Fibroblast of lung (primary cell): Measurements from ENCODE around the gene MBOAT2. TPM values are rescaled to one million over a fixed set of nuclear protein-coding genes. Genes with fewer than 3 reads are reported as not detected.

Source experiments
- DNase-seq, 2 donors: peaks; one replicate each; pipeline versions ENCODE4 v3.0.0 to v3.0.0-alpha.2; 2010; ENCODE audit warnings: low read depth in 2 of 2
- H2AFZ ChIP-seq: 2 replicates; pipeline ENCODE4 v1.5.1; 2012; ENCODE audit warnings: low read length, control low read depth, inconsistent platforms
- H3K27ac ChIP-seq: 2 replicates; pipeline ENCODE4 v1.5.1; 2011; ENCODE audit warnings: low read length, control low read depth; ENCODE audit not compliant: insufficient read depth
- H3K27me3 ChIP-seq: 2 replicates; pipeline ENCODE4 v1.5.1; 2011; ENCODE audit warnings: mild to moderate bottlenecking, low read length; ENCODE audit not compliant: control insufficient read depth, insufficient read depth
- H3K36me3 ChIP-seq: 2 replicates; pipeline ENCODE4 v1.5.1; 2011; ENCODE audit warnings: low read length; ENCODE audit not compliant: control insufficient read depth, insufficient read depth
- H3K4me1 ChIP-seq: 2 replicates; pipeline ENCODE4 v1.5.1; 2011; ENCODE audit warnings: low read length; ENCODE audit not compliant: control insufficient read depth, insufficient read depth; ENCODE audit errors: extremely low read depth
- H3K4me2 ChIP-seq: 2 replicates; pipeline ENCODE4 v1.5.1; 2011; ENCODE audit warnings: low read length, control low read depth; ENCODE audit not compliant: insufficient read depth; ENCODE audit errors: extremely low read depth
- H3K4me3 ChIP-seq, 4 experiments: fragments of 200-600 bp in 1 of 4; sonication (generic) in 1 of 4; replicated peaks in 1 of 4; 2 replicates each; pipeline ENCODE4 v1.5.1; 2011 to 2016; ENCODE audit warnings: low read length in 4 of 4, low read depth in 3 of 4, mild to moderate bottlenecking in 3 of 4, control low read depth in 2 of 4, inconsistent platforms in 1 of 4, mixed read lengths in 1 of 4; ENCODE audit not compliant: insufficient read depth in 1 of 4; ENCODE audit errors: control extremely low read depth in 1 of 4
- H3K79me2 ChIP-seq: 2 replicates; pipeline ENCODE4 v1.5.1; 2012; ENCODE audit warnings: mild to moderate bottlenecking, low read length, inconsistent platforms; ENCODE audit not compliant: control insufficient read depth, insufficient read depth
- H3K9ac ChIP-seq: 2 replicates; pipeline ENCODE4 v1.5.1; 2011; ENCODE audit warnings: mild to moderate bottlenecking, low read length, control low read depth; ENCODE audit not compliant: insufficient read depth
- H3K9me3 ChIP-seq: 2 replicates; pipeline ENCODE4 v1.5.1; 2012; ENCODE audit warnings: low read depth, low read length; ENCODE audit not compliant: control insufficient read depth, insufficient read depth
- H4K20me1 ChIP-seq: 2 replicates; pipeline ENCODE4 v1.5.1; 2011; ENCODE audit warnings: low read length; ENCODE audit not compliant: control insufficient read depth, insufficient read depth; ENCODE audit errors: extremely low read depth
- CTCF ChIP-seq, 2 donors: IDR thresholded peaks in 1 of 2; conservative IDR thresholded peaks in 1 of 2; 1 replicate in 1 of 2; 2 replicates in 1 of 2; pipeline ENCODE4 v1.5.1; 2011 to 2012; ENCODE audit warnings: low read length in 2 of 2, control low read depth in 1 of 2, inconsistent platforms in 1 of 2, low read depth in 1 of 2, mild to moderate bottlenecking in 1 of 2
- EZH2 ChIP-seq: IDR thresholded peaks from 2 replicates; pipeline ENCODE4 v1.5.1; 2012; ENCODE audit warnings: low read length, control low read depth, mild to moderate bottlenecking; ENCODE audit errors: missing control alignments
- polyA plus RNA-seq, 2 donors: library from polyadenylated mRNA; depleted of rRNA in 1 of 2; stranded (reverse) in 1 of 2; unstranded in 1 of 2; fragments of >200 nt; gene quantifications; 2 replicates each; pipeline ENCODE4 v1.2.1, GENCODE V29; 2011 to 2012; ENCODE audit warnings: missing spikeins in 1 of 2
- total RNA-seq: library from RNA; depleted of rRNA; stranded (reverse); fragments of >200 nt; gene quantifications from 2 replicates; pipeline ENCODE4 v1.2.1, GENCODE V29; 2014

The MBOAT2 gene
- total and polyA plus RNA-seq, 2 donors (not counting 1 experiment from before 2014, with no cell fraction given) = 46.4 to 68.3 TPM

- H3K79me2 ChIP-seq = no peaks in the 10 kb centered on the region
- no peak overlapping the region for H3K4me2 ChIP-seq
- H3K36me3 ChIP-seq = no peaks in the 10 kb centered on the region
- no peak overlapping the region for H3K9ac ChIP-seq
- no peaks in the 10 kb centered on the region for H3K27me3 ChIP-seq
- TF ChIP-seq CTCF (conservative IDR thresholded peaks at IDR 0.05 in 1 of 2, IDR thresholded peaks at IDR 0.05 in 1 of 2; ENCODE audit: low read depth in 1 of 2, low read length in 2 of 2) = no peak
- no peak for TF ChIP-seq EZH2
- H3K27ac ChIP-seq = no peak overlapping the region
- peaks cover 5% of the 10 kb centered on the region for H3K4me1 ChIP-seq
- H4K20me1 ChIP-seq = no peaks in the 10 kb centered on the region
- no peaks in the 10 kb centered on the region for H3K9me3 ChIP-seq
- no peak overlapping the region for H2AFZ ChIP-seq
- no peak overlapping the region for H3K4me3 ChIP-seq
- peak; percentile 16 to 34 for DNase-seq
Measured at GRCh38 chr2:8847400-8847799, 156.1 kb downstream of the MBOAT2 start.

GRCh38 chr2:8841932-8842331 is 161.6 kb downstream of the MBOAT2 start:
- Histone ChIP-seq H3K4me2 (no peak overlapping the region), H3K36me3 (no peaks in the 10 kb centered on the region), H3K79me2 (peaks cover 3% of the 10 kb centered on the region), H3K27me3 (no peaks in the 10 kb centered on the region), H2AFZ (no peak overlapping the region), H3K4me1 (no peaks in the 10 kb centered on the region), H3K4me3 (no peak overlapping the region), H3K9me3 (no peaks in the 10 kb centered on the region), H4K20me1 (no peaks in the 10 kb centered on the region), H3K9ac (no peak overlapping the region), H3K27ac (no peak overlapping the region)
- no peak for DNase-seq
- no peak for TF ChIP-seq EZH2
- TF ChIP-seq CTCF (conservative IDR thresholded peaks at IDR 0.05 in 1 of 2, IDR thresholded peaks at IDR 0.05 in 1 of 2; ENCODE audit: low read depth in 1 of 2, low read length in 2 of 2) = no peak

DNA sequence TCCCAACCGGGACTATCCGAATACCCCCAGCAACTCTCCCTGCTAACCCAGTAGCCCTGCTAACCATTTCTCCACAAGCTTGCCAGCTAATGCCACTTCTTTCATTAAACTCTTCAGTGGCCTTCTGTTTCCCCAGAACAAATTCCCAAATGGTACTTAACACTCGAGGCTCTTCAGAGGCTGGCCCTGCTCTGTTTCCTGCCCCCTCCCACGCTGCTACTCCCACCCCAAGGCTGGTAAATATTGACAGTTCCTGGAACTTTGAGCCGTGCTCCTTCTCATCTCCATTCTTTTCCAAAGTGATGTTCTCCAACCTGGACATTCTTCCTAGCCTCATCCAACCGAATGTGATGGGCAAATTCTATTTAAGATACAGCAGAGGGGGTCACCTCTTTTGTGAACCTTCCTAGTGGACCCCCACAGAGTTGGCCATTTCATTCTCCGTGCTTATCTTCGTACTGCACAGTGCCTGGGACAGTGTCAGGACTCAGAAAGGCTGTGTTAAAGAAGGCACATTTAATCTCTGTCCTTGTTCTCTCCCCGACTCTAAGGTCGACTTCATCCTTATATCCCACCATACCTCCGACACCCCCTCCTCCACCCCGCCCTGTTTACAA is 162.9 kb downstream of the MBOAT2 start:
- Histone ChIP-seq H3K4me3 (no peak overlapping the region), H3K9me3 (no peaks in the 10 kb centered on the region), H3K36me3 (no peaks in the 10 kb centered on the region), H3K4me2 (no peak overlapping the region), H3K79me2 (peaks cover 14% of the 10 kb centered on the region), H2AFZ (no peak overlapping the region), H4K20me1 (no peaks in the 10 kb centered on the region), H3K9ac (no peak overlapping the region), H3K27me3 (no peaks in the 10 kb centered on the region), H3K4me1 (no peaks in the 10 kb centered on the region), H3K27ac (no peak overlapping the region)
- TF ChIP-seq EZH2 (no peak), CTCF (conservative IDR thresholded peaks at IDR 0.05 in 1 of 2, IDR thresholded peaks at IDR 0.05 in 1 of 2; ENCODE audit: low read depth in 1 of 2, low read length in 2 of 2) (no peak)
- DNase-seq = no peak
